Measurements from ENCODE around the gene COL20A1. TPM values are rescaled to one million over a fixed set of nuclear protein-coding genes. Genes with fewer than 3 reads are reported as not detected.
A peak's percentile ranks its signal among the peaks of the same experiment; 100 is the strongest.
"Not testable (repeated sequence)": the region's sequence is repeated elsewhere in the genome, so short reads cannot be mapped to it uniquely, and the experiment has no call there.

COL20A1 gene
- total RNA-seq, 1 experiment from 2014 or later, result 2.3 TPM

GRCh38 chr20:63379296-63379695 is 86.3 kb downstream of the COL20A1 start:
- Histone ChIP-seq H2BK5ac (ENCODE audit: insufficient read length, low read length) (no peak overlapping the region), H3K27ac (ENCODE audit: insufficient read length, low read depth, low read length) (no peak overlapping the region), H3K23ac (ENCODE audit: insufficient read length, low read depth, low read length) (no peak overlapping the region), H3T11ph (ENCODE audit: low read length) (no peak overlapping the region), H3K79me2 (ENCODE audit: insufficient read depth, low read length) (no peaks in the 10 kb centered on the region), H2BK120ac (ENCODE audit: low read depth, low read length, poor library complexity, severe bottlenecking) (no peak overlapping the region), H3K4me1 (ENCODE audit: insufficient read depth, low read length) (peaks cover 4% of the 10 kb centered on the region; the same call in 1 of the 2 replicates), H2AFZ (ENCODE audit: low read length) (no peak overlapping the region), H3K56ac (ENCODE audit: insufficient read length, low read depth, low read length) (no peak overlapping the region), H3K27me3 (ENCODE audit: insufficient read depth, low read length) (no peaks in the 10 kb centered on the region), H3K4ac (ENCODE audit: low read depth, low read length) (no peak overlapping the region), H2BK15ac (ENCODE audit: low read depth, low read length) (no peak overlapping the region), H3K9ac (ENCODE audit: extremely low read depth, insufficient read length, low read length) (no peak overlapping the region), H4K5ac (ENCODE audit: insufficient read length, low read depth, low read length) (no peak overlapping the region), H2BK20ac (ENCODE audit: low read depth, low read length, poor library complexity, severe bottlenecking) (no peak overlapping the region), H4K20me1 (ENCODE audit: control insufficient read depth, insufficient read depth, insufficient read length) (no peaks in the 10 kb centered on the region), H3K18ac (ENCODE audit: insufficient read length, low read depth, low read length) (no peak overlapping the region), H4K8ac (replicated peaks; ENCODE audit: insufficient read length, low read depth, low read length) (no peak overlapping the region), H3K79me1 (ENCODE audit: insufficient read depth, low read depth, low read length, poor library complexity, severe bottlenecking) (no peaks in the 10 kb centered on the region), H3K4me2 (ENCODE audit: insufficient read depth, insufficient read length, low read length) (no peak overlapping the region), H3K14ac (ENCODE audit: insufficient read depth, low read length) (no peak overlapping the region), H3K9me3 (ENCODE audit: control insufficient read depth, low read depth, low read length) (no peaks in the 10 kb centered on the region), H2AK5ac (ENCODE audit: insufficient read length, low read length) (no peak overlapping the region), H3K23me2 (ENCODE audit: insufficient read length, low read depth, low read length, poor library complexity, severe bottlenecking) (no peaks in the 10 kb centered on the region), H4K91ac (ENCODE audit: insufficient read length, low read depth, low read length) (no peak overlapping the region), H2BK12ac (ENCODE audit: insufficient read length, low read depth, low read length) (no peak overlapping the region)
- H3K27ac Mint-ChIP-seq, result peak overlapping the region in 1 of 3 experiments; percentile 7; a peak in 1 of 7 replicates
- no peak for TF ChIP-seq CTCF (conservative IDR thresholded peaks at IDR 0.05)
- no peak for DNase-seq
- peaks cover 0 to 5% of the 10 kb centered on the region in 2 experiments; a peak in 1 of 5 replicates for H3K9me3 Mint-ChIP-seq
- WGBS (ENCODE audit: extremely low coverage, insufficient read length, low lambda C conversion rate), result no CpG with 5 or more reads among the region's 11 CpGs
- peaks cover 2% of the 10 kb centered on the region for H3K27me3 Mint-ChIP-seq (ENCODE audit: low read depth)
- H3K4me3 Mint-ChIP-seq, result no peak overlapping the region
- H3K4me1 Mint-ChIP-seq, result peaks cover 19 to 40% of the 10 kb centered on the region in 2 experiments
- no peaks in the 10 kb centered on the region for H3K36me3 Mint-ChIP-seq (ENCODE audit: insufficient read depth in 1 of 3, low read depth in 3 of 3)

GRCh38 chr20:63379872-63380271 is 86.9 kb downstream of the COL20A1 start:
- H3K18ac ChIP-seq (ENCODE audit: insufficient read length, low read depth, low read length); H2BK20ac ChIP-seq (ENCODE audit: low read depth, low read length, poor library complexity, severe bottlenecking); H3K27me3 Mint-ChIP-seq (ENCODE audit: low read depth); H3K14ac ChIP-seq (ENCODE audit: insufficient read depth, low read length); H3K79me2 ChIP-seq (ENCODE audit: insufficient read depth, low read length); H3K9me3 ChIP-seq (ENCODE audit: control insufficient read depth, low read depth, low read length); H3K23me2 ChIP-seq (ENCODE audit: insufficient read length, low read depth, low read length, poor library complexity, severe bottlenecking); H3K4me2 ChIP-seq (ENCODE audit: insufficient read depth, insufficient read length, low read length); H2BK15ac ChIP-seq (ENCODE audit: low read depth, low read length); H3K36me3 Mint-ChIP-seq (ENCODE audit: insufficient read depth in 1 of 3, low read depth in 3 of 3); H4K91ac ChIP-seq (ENCODE audit: insufficient read length, low read depth, low read length); H2BK120ac ChIP-seq (ENCODE audit: low read depth, low read length, poor library complexity, severe bottlenecking); H4K20me1 ChIP-seq (ENCODE audit: control insufficient read depth, insufficient read depth, insufficient read length); H3K4ac ChIP-seq (ENCODE audit: low read depth, low read length); H3K9ac ChIP-seq (ENCODE audit: extremely low read depth, insufficient read length, low read length); H3K4me3 Mint-ChIP-seq; H2BK12ac ChIP-seq (ENCODE audit: insufficient read length, low read depth, low read length); DNase-seq; H3K56ac ChIP-seq (ENCODE audit: insufficient read length, low read depth, low read length); H3T11ph ChIP-seq (ENCODE audit: low read length); H3K27ac ChIP-seq (ENCODE audit: insufficient read length, low read depth, low read length); H2AFZ ChIP-seq (ENCODE audit: low read length); H3K23ac ChIP-seq (ENCODE audit: insufficient read length, low read depth, low read length); H3K4me1 ChIP-seq (ENCODE audit: insufficient read depth, low read length); H3K27me3 ChIP-seq (ENCODE audit: insufficient read depth, low read length); H3K9me3 Mint-ChIP-seq; H2AK5ac ChIP-seq (ENCODE audit: insufficient read length, low read length); H3K27ac Mint-ChIP-seq; H3K79me1 ChIP-seq (ENCODE audit: insufficient read depth, low read depth, low read length, poor library complexity, severe bottlenecking); H2BK5ac ChIP-seq (ENCODE audit: insufficient read length, low read length); H4K8ac ChIP-seq (replicated peaks; ENCODE audit: insufficient read length, low read depth, low read length); H4K5ac ChIP-seq (ENCODE audit: insufficient read length, low read depth, low read length): not testable (repeated sequence)
- no CpG with 5 or more reads among the region's 9 CpGs for WGBS (ENCODE audit: extremely low coverage, insufficient read length, low lambda C conversion rate)
- H3K4me1 Mint-ChIP-seq, result peaks cover 19 to 40% of the 10 kb centered on the region in 2 experiments

Measured in H9 (cell line).